Panc1 (cell line): ENCODE measurements around the gene GALNT11. TPM values are rescaled to one million over a fixed set of nuclear protein-coding genes. Genes with fewer than 3 reads are reported as not detected.
"Not testable (repeated sequence)": the region's sequence is repeated elsewhere in the genome, so short reads cannot be mapped to it uniquely, and the experiment has no call there.

Source experiments
- ATAC-seq: fragments of 200-7000 bp; cut with Tn5 transposase; 2 replicates; pipeline ENCODE4 v1.9.1; 2020; ENCODE audit warnings: mild to moderate bottlenecking, moderate library complexity
- BruUV-seq: library from RNA; stranded (reverse); fragments of 400-500 nt; replicated peaks from 2 replicates; lab custom pipeline; 2021; lab: Mats Ljungman, UMichigan
- CTCF ChIA-PET: fragments of 300-600 bp; sonication (Branson Sonifier 250); formaldehyde crosslinking; loops from one replicate; lab custom pipeline; 2022; ENCODE audit warnings: antibody characterized with exemption; lab: Charles Lee
- POLR2A ChIA-PET: fragments of 300-600 bp; sonication (Branson Sonifier 250); formaldehyde crosslinking; loops from one replicate; lab custom pipeline; 2022; ENCODE audit warnings: antibody characterized with exemption; lab: Charles Lee
- DNase-seq: peaks from one replicate; pipeline ENCODE4 v3.0.0-alpha.2; 2010; ENCODE audit warnings: low read depth, low spot score
- H3K27ac ChIP-seq: 2 replicates; pipeline ENCODE4 v1.5.1; 2011; ENCODE audit warnings: mild to moderate bottlenecking, low read length, inconsistent platforms
- H3K27me3 ChIP-seq: fragments of 200-500 bp; sonication (Bioruptor generic); 2 replicates; pipeline ENCODE4 v1.6.0; 2014; ENCODE audit warnings: low read length, inconsistent platforms; ENCODE audit not compliant: control insufficient read depth, insufficient read depth
- H3K36me3 ChIP-seq: fragments of 200-500 bp; sonication (Bioruptor generic); 2 replicates; pipeline ENCODE4 v1.5.1; 2014; ENCODE audit warnings: inconsistent platforms, mild to moderate bottlenecking, low read length, moderate library complexity; ENCODE audit not compliant: control insufficient read depth, insufficient read depth
- H3K4me1 ChIP-seq: 2 replicates; pipeline ENCODE4 v1.5.1; 2011; ENCODE audit warnings: inconsistent platforms, mild to moderate bottlenecking, low read length, moderate library complexity; ENCODE audit not compliant: control insufficient read depth, insufficient read depth
- H3K4me3 ChIP-seq, 2 experiments: 2 replicates each; pipeline ENCODE4 v1.5.1; 2011 to 2012; ENCODE audit warnings: low read depth in 2 of 2, low read length in 2 of 2, mild to moderate bottlenecking in 2 of 2, inconsistent platforms in 1 of 2, moderate library complexity in 1 of 2
- H3K9me3 ChIP-seq: fragments of 200-500 bp; sonication (Bioruptor generic); 2 replicates; pipeline ENCODE4 v1.5.1; 2014; ENCODE audit warnings: low read depth, mild to moderate bottlenecking, inconsistent platforms, low read length, moderate library complexity; ENCODE audit not compliant: control insufficient read depth, insufficient read depth
- POLR2AphosphoS5 ChIP-seq: IDR thresholded peaks from 2 replicates; pipeline ENCODE4 v1.6.1; 2012; ENCODE audit warnings: mild to moderate bottlenecking, low read depth, low read length, moderate library complexity
- in situ Hi-C: cut with HindIII; loops from 2 replicates; pipeline ENCODE4 v1.10.0; 2016; ENCODE audit warnings: low sequenced_read_pairs, low pct_unique_long_range_greater_than_20kb
- intact Hi-C: fragments of 100-400 bp; cut with micrococcal nuclease; formaldehyde crosslinking; loops from one replicate; pipeline ENCODE4 v1.10.0; 2022; ENCODE audit not compliant: unreplicated experiment
- total RNA-seq: library from RNA; stranded (reverse); gene quantifications from one replicate; pipeline ENCODE4 v1.2.1, GENCODE V29; 2021; ENCODE audit not compliant: unreplicated experiment
- TF ChIP-seq, protein P1 (sequence below): fragments of 450-650 bp; IDR thresholded peaks from 2 replicates; pipeline ENCODE4 v1.5.1; 2017; ENCODE audit warnings: mild to moderate bottlenecking
- TF ChIP-seq, protein P2 (sequence below), 2 experiments: IDR thresholded peaks; 2 replicates each; pipeline ENCODE4 v1.6.1; 2011 to 2012; ENCODE audit warnings: low read depth in 2 of 2, control low read depth in 1 of 2, low read length in 1 of 2, mild to moderate bottlenecking in 1 of 2, moderate library complexity in 1 of 2; ENCODE audit not compliant: insufficient read depth in 1 of 2

The GALNT11 gene
- total RNA-seq, 1 experiment from 2014 or later = 48.7 TPM

DNA sequence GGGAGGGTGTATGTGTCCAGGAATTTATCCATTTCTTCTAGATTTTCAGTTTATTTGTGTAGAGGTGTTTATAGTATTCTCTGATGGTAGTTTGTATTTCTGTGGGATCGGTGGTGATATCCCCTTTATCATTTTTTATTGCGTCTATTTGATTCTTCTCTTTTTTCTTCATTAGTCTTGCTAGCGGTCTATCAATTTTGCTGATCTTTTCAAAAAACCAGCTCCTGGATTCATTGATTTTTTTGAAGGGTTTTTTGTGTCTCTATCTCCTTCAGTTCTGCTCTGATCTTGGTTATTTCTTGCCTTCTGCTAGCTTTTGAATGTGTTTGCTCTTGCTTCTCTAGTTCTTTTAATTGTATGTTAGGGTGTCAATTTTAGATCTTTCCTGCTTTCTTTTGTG lies 37.7 kb downstream of the GALNT11 start:
- H3K9me3 ChIP-seq, H3K4me3 ChIP-seq, ATAC-seq, CTCF ChIA-PET, POLR2A ChIA-PET, H3K27me3 ChIP-seq, H3K27ac ChIP-seq, in situ Hi-C loops, BruUV-seq, H3K36me3 ChIP-seq, intact Hi-C loops, H3K4me1 ChIP-seq, DNase-seq: not testable (repeated sequence)

DNA sequence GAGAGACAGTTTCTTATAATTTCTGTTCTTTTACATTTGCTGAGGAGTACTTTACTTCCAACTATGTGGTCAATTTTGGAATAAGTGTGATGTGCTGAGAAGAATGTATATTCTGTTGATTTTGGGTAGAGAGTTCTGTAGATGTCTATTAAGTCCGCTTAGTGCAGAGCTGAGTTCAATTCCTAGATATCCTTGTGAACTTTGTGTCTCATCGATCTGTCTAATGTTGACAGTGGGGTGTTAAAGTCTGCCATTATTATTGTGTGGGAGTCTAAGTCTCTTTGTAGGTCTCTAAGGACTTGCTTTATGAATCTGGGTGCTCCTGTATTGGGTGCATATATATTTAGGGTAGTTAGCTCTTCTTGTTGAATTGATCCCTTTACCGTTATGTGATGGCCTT lies 38.3 kb downstream of the GALNT11 start:
- H3K36me3 ChIP-seq, H3K4me3 ChIP-seq, POLR2A ChIA-PET, BruUV-seq, CTCF ChIA-PET, H3K27me3 ChIP-seq, ATAC-seq, DNase-seq, H3K4me1 ChIP-seq, H3K27ac ChIP-seq, H3K9me3 ChIP-seq, intact Hi-C loops, in situ Hi-C loops: not testable (repeated sequence)

DNA sequence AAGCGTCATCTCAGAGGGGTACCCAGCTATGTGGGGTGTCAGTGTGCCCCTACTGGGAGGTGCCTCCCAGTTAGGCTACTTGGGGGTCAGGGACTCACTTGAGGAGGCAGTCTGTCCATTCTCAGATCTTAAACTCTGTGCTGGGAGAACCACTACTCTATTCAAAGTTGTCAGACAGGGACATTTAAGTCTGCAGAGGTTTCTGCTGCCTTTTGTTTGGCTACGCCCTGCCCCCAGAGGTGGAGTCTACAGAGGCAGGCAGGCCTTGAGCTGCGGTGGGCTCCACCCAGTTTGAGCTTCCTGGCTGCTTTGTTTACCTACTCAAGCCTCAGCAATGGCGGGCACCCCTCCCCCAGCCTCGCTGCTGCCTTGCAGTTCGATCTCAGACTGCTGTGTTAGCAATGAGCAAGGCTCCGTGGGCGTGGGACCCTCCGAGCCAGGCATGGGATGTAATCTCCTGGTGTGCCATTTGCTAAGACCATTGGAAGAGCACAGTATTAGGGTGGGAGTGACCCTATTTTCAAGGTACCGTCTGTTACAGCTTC lies 40.4 kb downstream of the GALNT11 start:
- H3K9me3 ChIP-seq, H3K4me1 ChIP-seq, intact Hi-C loops, POLR2A ChIA-PET, H3K4me3 ChIP-seq, H3K27me3 ChIP-seq, H3K36me3 ChIP-seq, CTCF ChIA-PET, BruUV-seq, in situ Hi-C loops, DNase-seq, ATAC-seq, H3K27ac ChIP-seq: not testable (repeated sequence)

DNA sequence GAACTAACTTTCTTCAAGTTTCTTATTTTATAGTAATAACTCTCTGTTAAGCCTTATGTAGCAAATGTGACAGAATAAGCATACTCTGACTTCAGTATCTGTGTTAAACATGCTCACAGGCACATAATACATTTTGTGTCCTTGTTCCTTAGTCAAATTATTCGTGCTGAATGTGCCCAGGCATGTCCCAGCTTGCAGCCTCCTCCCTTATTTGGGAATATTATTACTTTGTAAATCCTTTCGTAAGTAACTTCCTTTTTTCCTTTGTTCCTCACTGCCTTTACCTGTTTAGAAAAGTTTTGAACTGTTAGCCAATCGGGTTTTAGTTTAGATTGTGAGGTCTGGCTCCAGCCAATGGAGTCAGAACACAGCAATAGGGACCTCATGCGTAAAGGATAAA lies 46.9 kb downstream of the GALNT11 start:
- H3K27me3 ChIP-seq = no peaks in the 10 kb centered on the region
- no peaks in the 10 kb centered on the region for H3K9me3 ChIP-seq
- no peak overlapping the region for H3K4me3 ChIP-seq
- no peak for DNase-seq
- TF ChIP-seq, protein P1, sequence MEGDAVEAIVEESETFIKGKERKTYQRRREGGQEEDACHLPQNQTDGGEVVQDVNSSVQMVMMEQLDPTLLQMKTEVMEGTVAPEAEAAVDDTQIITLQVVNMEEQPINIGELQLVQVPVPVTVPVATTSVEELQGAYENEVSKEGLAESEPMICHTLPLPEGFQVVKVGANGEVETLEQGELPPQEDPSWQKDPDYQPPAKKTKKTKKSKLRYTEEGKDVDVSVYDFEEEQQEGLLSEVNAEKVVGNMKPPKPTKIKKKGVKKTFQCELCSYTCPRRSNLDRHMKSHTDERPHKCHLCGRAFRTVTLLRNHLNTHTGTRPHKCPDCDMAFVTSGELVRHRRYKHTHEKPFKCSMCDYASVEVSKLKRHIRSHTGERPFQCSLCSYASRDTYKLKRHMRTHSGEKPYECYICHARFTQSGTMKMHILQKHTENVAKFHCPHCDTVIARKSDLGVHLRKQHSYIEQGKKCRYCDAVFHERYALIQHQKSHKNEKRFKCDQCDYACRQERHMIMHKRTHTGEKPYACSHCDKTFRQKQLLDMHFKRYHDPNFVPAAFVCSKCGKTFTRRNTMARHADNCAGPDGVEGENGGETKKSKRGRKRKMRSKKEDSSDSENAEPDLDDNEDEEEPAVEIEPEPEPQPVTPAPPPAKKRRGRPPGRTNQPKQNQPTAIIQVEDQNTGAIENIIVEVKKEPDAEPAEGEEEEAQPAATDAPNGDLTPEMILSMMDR = no peak
- H3K4me1 ChIP-seq = peaks cover 25% of the 10 kb centered on the region
- intact Hi-C loops (no loop called here), in situ Hi-C loops (no loop called here)
- H3K36me3 ChIP-seq = no peaks in the 10 kb centered on the region; the same call in 1 of the 2 replicates
- no peak for ATAC-seq
- POLR2A ChIA-PET = no interaction called here
- no peak overlapping the region for H3K27ac ChIP-seq
- CTCF ChIA-PET = no interaction called here
- BruUV-seq = no TSS peak

DNA sequence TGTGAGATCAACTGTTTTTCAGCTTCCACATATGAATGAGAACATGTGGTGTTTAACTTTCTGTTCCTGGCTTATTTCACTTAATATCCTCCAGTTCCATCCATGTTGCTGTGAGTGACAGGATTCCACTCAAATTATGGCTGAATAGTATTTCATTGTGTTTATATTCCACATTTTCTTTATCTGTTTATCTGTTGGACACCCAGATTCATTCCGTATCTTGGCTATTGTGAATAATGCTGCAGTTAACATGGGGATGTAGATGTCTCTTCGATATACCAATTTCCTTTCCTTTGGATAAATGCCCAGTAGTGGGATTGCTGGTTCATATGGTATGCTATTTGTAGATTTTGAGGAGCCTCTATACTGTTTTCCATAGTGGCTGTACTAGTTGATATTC lies 47.9 kb downstream of the GALNT11 start:
- Histone ChIP-seq H3K4me3 (no peak overlapping the region), H3K4me1 (peaks cover 28% of the 10 kb centered on the region), H3K36me3 (no peaks in the 10 kb centered on the region; the same call in 1 of the 2 replicates), H3K27ac (no peak overlapping the region), H3K27me3 (no peaks in the 10 kb centered on the region), H3K9me3 (no peaks in the 10 kb centered on the region)
- TF ChIP-seq, protein P2, sequence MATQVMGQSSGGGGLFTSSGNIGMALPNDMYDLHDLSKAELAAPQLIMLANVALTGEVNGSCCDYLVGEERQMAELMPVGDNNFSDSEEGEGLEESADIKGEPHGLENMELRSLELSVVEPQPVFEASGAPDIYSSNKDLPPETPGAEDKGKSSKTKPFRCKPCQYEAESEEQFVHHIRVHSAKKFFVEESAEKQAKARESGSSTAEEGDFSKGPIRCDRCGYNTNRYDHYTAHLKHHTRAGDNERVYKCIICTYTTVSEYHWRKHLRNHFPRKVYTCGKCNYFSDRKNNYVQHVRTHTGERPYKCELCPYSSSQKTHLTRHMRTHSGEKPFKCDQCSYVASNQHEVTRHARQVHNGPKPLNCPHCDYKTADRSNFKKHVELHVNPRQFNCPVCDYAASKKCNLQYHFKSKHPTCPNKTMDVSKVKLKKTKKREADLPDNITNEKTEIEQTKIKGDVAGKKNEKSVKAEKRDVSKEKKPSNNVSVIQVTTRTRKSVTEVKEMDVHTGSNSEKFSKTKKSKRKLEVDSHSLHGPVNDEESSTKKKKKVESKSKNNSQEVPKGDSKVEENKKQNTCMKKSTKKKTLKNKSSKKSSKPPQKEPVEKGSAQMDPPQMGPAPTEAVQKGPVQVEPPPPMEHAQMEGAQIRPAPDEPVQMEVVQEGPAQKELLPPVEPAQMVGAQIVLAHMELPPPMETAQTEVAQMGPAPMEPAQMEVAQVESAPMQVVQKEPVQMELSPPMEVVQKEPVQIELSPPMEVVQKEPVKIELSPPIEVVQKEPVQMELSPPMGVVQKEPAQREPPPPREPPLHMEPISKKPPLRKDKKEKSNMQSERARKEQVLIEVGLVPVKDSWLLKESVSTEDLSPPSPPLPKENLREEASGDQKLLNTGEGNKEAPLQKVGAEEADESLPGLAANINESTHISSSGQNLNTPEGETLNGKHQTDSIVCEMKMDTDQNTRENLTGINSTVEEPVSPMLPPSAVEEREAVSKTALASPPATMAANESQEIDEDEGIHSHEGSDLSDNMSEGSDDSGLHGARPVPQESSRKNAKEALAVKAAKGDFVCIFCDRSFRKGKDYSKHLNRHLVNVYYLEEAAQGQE (IDR thresholded peaks at IDR 0.05; ENCODE audit: insufficient read depth in 1 of 2, low read depth in 2 of 2, low read length in 1 of 2) = no peak
- no peak for TF ChIP-seq POLR2AphosphoS5
- intact Hi-C loops = no loop called here
- in situ Hi-C loops = no loop called here
- ATAC-seq = no peak
- BruUV-seq = no TSS peak
- DNase-seq = no peak
- ChIA-PET CTCF (no interaction called here), POLR2A (no interaction called here)
